ENCODE results near the gene EYA2.

- TF ChIP-seq EP300 (IDR thresholded peaks at IDR 0.05) (no peak), CTCF (IDR thresholded peaks at IDR 0.05) (no peak)
Measured at GRCh38 chr20:47225458-47225857, 330.8 kb downstream of the EYA2 start.

Measured in sigmoid colon (tissue), 4 donors.